HepG2 (cell line): Measurements from ENCODE around the gene MYL1. TPM values are rescaled to one million over a fixed set of nuclear protein-coding genes. Genes with fewer than 3 reads are reported as not detected.

Experiments used
- ATAC-seq: fragments of 200-7000 bp; cut with Tn5 transposase; 3 replicates; pipeline ENCODE4 v1.9.1; 2020; ENCODE audit warnings: mild to moderate bottlenecking, moderate library complexity
- BruUV-seq: library from RNA; stranded (reverse); fragments of 400-500 nt; replicated peaks from 2 replicates; lab custom pipeline; 2021; lab: Mats Ljungman, UMichigan
- CTCF ChIA-PET: fragments of 300-600 bp; formaldehyde crosslinking; extraction: SDS; loops from one replicate; lab custom pipeline; 2021; ENCODE audit warnings: low total read pairs, inconsistent platforms, low intra/inter-chr PET ratio; lab: Yijun Ruan, JAX
- POLR2A ChIA-PET: fragments of 350-600 bp; sonication (Branson Sonifier 250); formaldehyde crosslinking; loops from one replicate; lab custom pipeline; 2020; ENCODE audit warnings: antibody characterized with exemption, inconsistent platforms; lab: Yijun Ruan, JAX
- DNase-seq: peaks from one replicate; pipeline ENCODE4 v3.0.0-alpha.2; 2015; ENCODE audit warnings: low spot score
- FAIRE-seq: peaks from 3 replicates; lab custom pipeline; 2011; peaks lifted over from hg19 to GRCh38; lab: Jason Lieb, UNC
- H2AFZ ChIP-seq: one replicate; pipeline ENCODE4 v1.6.1; 2011; ENCODE audit warnings: low read length, inconsistent platforms
- H3K27ac ChIP-seq: fragments of 300-600 bp; 3 replicates; pipeline ENCODE4 v1.8.0; 2011; ENCODE audit warnings: mixed run types, mild to moderate bottlenecking, mixed read lengths, low read length, inconsistent platforms; ENCODE audit not compliant: insufficient read depth; ENCODE audit errors: extremely low read length
- H3K27me3 ChIP-seq, 2 experiments: fragments of 200-600 bp in 1 of 2; 2 replicates in 1 of 2; 3 replicates in 1 of 2; pipeline versions ENCODE4 v1.6.0 to v1.8.0; 2011; ENCODE audit warnings: low read length in 2 of 2, mild to moderate bottlenecking in 2 of 2, moderate library complexity in 2 of 2, inconsistent platforms in 1 of 2; ENCODE audit not compliant: insufficient read depth in 2 of 2, control insufficient read depth in 1 of 2
- H3K36me3 ChIP-seq, 2 experiments: fragments of 200-600 bp in 1 of 2; replicated peaks in 1 of 2; 2 replicates in 1 of 2; 3 replicates in 1 of 2; pipeline versions ENCODE4 v1.5.1 to v1.8.0; 2011; ENCODE audit warnings: low read length in 2 of 2, inconsistent platforms in 1 of 2; ENCODE audit not compliant: insufficient read depth in 2 of 2, control insufficient read depth in 1 of 2
- H3K4me1 ChIP-seq: 2 replicates; pipeline ENCODE4 v1.5.1; 2012; ENCODE audit warnings: low read length, inconsistent platforms; ENCODE audit not compliant: insufficient read depth
- H3K4me2 ChIP-seq: 2 replicates; pipeline ENCODE4 v1.6.0; 2011; ENCODE audit warnings: low read depth, low read length, inconsistent platforms
- H3K4me3 ChIP-seq, 3 experiments: fragments of 200-600 bp in 1 of 3; sonication (generic), shearing (Covaris generic) in 1 of 3; replicated peaks in 1 of 3; 2 replicates each; pipeline ENCODE4 v1.5.1; 2011 to 2016; ENCODE audit warnings: low read length in 3 of 3, inconsistent platforms in 2 of 3, low read depth in 2 of 3, mild to moderate bottlenecking in 2 of 3, control low read depth in 1 of 3, mixed read lengths in 1 of 3; ENCODE audit not compliant: insufficient read depth in 1 of 3
- H3K79me2 ChIP-seq: one replicate; pipeline ENCODE4 v1.6.1; 2011; ENCODE audit warnings: low read length, inconsistent platforms; ENCODE audit not compliant: insufficient read depth
- H3K9ac ChIP-seq: 2 replicates; pipeline ENCODE4 v1.6.0; 2011; ENCODE audit warnings: mild to moderate bottlenecking, low read depth, low read length, inconsistent platforms; ENCODE audit not compliant: insufficient read depth
- H3K9me3 ChIP-seq: 2 replicates; pipeline ENCODE4 v1.5.1; 2012; ENCODE audit warnings: mild to moderate bottlenecking, low read length
- H4K20me1 ChIP-seq: 2 replicates; pipeline ENCODE4 v1.6.0; 2011; ENCODE audit warnings: inconsistent platforms, mild to moderate bottlenecking, low read length, moderate library complexity; ENCODE audit not compliant: insufficient read depth
- FOXA3 ChIP-seq: IDR thresholded peaks from 2 replicates; pipeline ENCODE4 v1.6.1; 2016; ENCODE audit warnings: missing genetic modification reagents, missing compliant biosample characterization
- IKZF4 ChIP-seq: sonication (generic); formaldehyde crosslinking; IDR thresholded peaks from 2 replicates; pipeline ENCODE4 v1.5.1; 2020; ENCODE audit warnings: borderline replicate concordance, mild to moderate bottlenecking, low read depth, missing genetic modification reagents; ENCODE audit errors: not compliant biosample characterization
- KDM5B ChIP-seq: sonication (generic); formaldehyde crosslinking; IDR thresholded peaks from 2 replicates; pipeline ENCODE4 v1.4.0; 2020; ENCODE audit warnings: missing genetic modification reagents, mild to moderate bottlenecking, borderline replicate concordance
- MBD4 ChIP-seq: IDR thresholded peaks from 2 replicates; pipeline ENCODE4 v1.6.1; 2012; ENCODE audit warnings: low read length, inconsistent platforms, borderline replicate concordance
- MED8 ChIP-seq: sonication (generic); formaldehyde crosslinking; IDR thresholded peaks from 2 replicates; pipeline ENCODE4 v1.8.1; 2023; ENCODE audit warnings: mild to moderate bottlenecking, missing genetic modification reagents; ENCODE audit not compliant: insufficient replicate concordance
- NFIC ChIP-seq: IDR thresholded peaks from 2 replicates; pipeline ENCODE4 v1.6.1; 2012; ENCODE audit warnings: mild to moderate bottlenecking, low read length, inconsistent platforms
- SIN3B ChIP-seq: fragments of 150-350 bp; IDR thresholded peaks from 2 replicates; pipeline ENCODE4 v1.6.1; 2014; ENCODE audit warnings: low read length
- SMAD9 ChIP-seq: sonication (generic); formaldehyde crosslinking; IDR thresholded peaks from 2 replicates; pipeline ENCODE4 v1.5.1; 2020; ENCODE audit warnings: mild to moderate bottlenecking, missing genetic modification reagents
- SP5 ChIP-seq: IDR thresholded peaks from 2 replicates; pipeline ENCODE4 v1.6.1; 2016; ENCODE audit warnings: low read depth, borderline replicate concordance
- TARDBP ChIP-seq: sonication (generic); formaldehyde crosslinking; IDR thresholded peaks from 2 replicates; pipeline ENCODE4 v1.8.0; 2022; ENCODE audit warnings: mild to moderate bottlenecking, missing genetic modification reagents
- ZNF260 ChIP-seq: sonication (generic); formaldehyde crosslinking; IDR thresholded peaks from 2 replicates; pipeline ENCODE4 v1.4.0; 2020; ENCODE audit warnings: missing genetic modification reagents, low read depth, mild to moderate bottlenecking, borderline replicate concordance
- in situ Hi-C: cut with HindIII; loops from 2 replicates; pipeline ENCODE4 v1.10.0; 2017; ENCODE audit warnings: low pct_unique_long_range_greater_than_20kb; ENCODE audit not compliant: extremely low pct_ligation_motif_present
- intact Hi-C: fragments of 100-400 bp; cut with micrococcal nuclease; formaldehyde crosslinking; loops from one replicate; pipeline ENCODE4 v1.10.0; 2022; ENCODE audit not compliant: unreplicated experiment
- polyA plus RNA-seq, 8 experiments: library from polyadenylated mRNA; depleted of rRNA in 3 of 8; stranded (reverse) in 7 of 8; unstranded in 1 of 8; fragments of >200 nt; fragmentation: Illumina TruSeq in 4 of 8; extraction: Trizol in 4 of 8; gene quantifications; 2 replicates each; pipeline versions ENCODE4 v1.2.1 to v1.2.3, GENCODE V29; 2011 to 2016; ENCODE audit warnings: low read depth in 4 of 8, missing spikeins in 1 of 8, mixed read lengths in 1 of 8; ENCODE audit not compliant: insufficient read depth in 1 of 8
- total RNA-seq, 5 experiments: library from RNA; depleted of rRNA; stranded (reverse); fragments of >200 nt; fragmentation: Illumina TruSeq; extraction: Trizol; gene quantifications; 2 replicates each; pipeline ENCODE4 v1.2.3, GENCODE V29; 2016; ENCODE audit warnings: low read depth in 1 of 5
- TF ChIP-seq, protein P1 (sequence below): sonication (generic); formaldehyde crosslinking; IDR thresholded peaks from 2 replicates; pipeline ENCODE4 v1.5.0; 2020; ENCODE audit warnings: missing genetic modification reagents
- TF ChIP-seq, protein P2 (sequence below): sonication (generic); formaldehyde crosslinking; IDR thresholded peaks from 2 replicates; pipeline ENCODE4 v1.8.1; 2023; ENCODE audit warnings: mild to moderate bottlenecking, missing genetic modification reagents
- TF ChIP-seq, protein P3 (sequence below): sonication (generic); formaldehyde crosslinking; conservative IDR thresholded peaks from 2 replicates; pipeline ENCODE4 v1.5.0; 2020; ENCODE audit warnings: missing genetic modification reagents
- TF ChIP-seq, protein P4 (sequence below): sonication (generic); formaldehyde crosslinking; IDR thresholded peaks from 2 replicates; pipeline ENCODE4 v1.8.0; 2022; ENCODE audit warnings: mild to moderate bottlenecking, missing genetic modification reagents; ENCODE audit not compliant: insufficient replicate concordance
- TF ChIP-seq, protein P5 (sequence below): sonication (generic); formaldehyde crosslinking; IDR thresholded peaks from 2 replicates; pipeline ENCODE4 v1.5.0; 2020; ENCODE audit warnings: missing genetic modification reagents

MYL1 gene
- total and polyA plus RNA-seq, 2 of the 13 experiments (the other 11 are each of a cell fraction or from before 2014, with no cell fraction given) = not detected

DNA sequence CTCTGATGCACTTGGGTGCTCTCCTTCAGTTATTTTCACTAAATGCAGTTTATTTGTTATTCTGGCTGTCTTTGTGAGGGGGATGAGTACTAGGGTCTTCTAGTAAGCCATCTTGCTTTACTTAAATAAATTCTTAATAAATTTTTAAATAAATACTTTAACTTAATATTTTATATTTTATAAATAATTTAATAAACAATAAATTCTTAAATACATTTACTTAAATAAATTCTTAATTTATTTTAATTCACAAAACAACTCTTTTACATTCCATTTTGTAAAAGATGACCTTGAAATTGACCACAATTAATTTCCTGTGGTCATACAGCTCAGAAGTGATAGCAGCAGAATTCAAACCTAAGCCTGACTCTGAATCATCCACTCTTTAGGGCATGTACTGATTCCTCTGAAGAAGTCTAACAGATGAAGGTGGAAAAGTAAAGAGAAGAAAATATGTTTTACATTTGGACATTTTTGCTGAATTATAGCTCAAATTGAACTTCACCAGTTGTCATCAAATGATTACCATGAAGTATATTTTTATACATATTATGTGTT lies 28.8 kb downstream of the MYL1 start:
- ChIA-PET CTCF (no interaction called here), POLR2A (no interaction called here)
- Histone ChIP-seq H3K9me3 (no peaks in the 10 kb centered on the region), H4K20me1 (no peaks in the 10 kb centered on the region), H3K4me3 (no peak overlapping the region), H3K27ac (no peak overlapping the region), H3K36me3 (no peaks in the 10 kb centered on the region), H3K27me3 (no peaks in the 10 kb centered on the region), H3K4me1 (no peaks in the 10 kb centered on the region), H3K79me2 (no peaks in the 10 kb centered on the region), H2AFZ (no peak overlapping the region), H3K4me2 (no peak overlapping the region), H3K9ac (no peak overlapping the region)
- TF ChIP-seq NFIC (no peak), IKZF4 (CRISPR knock-in tag) (no peak), SMAD9 (no peak), ZNF260 (no peak), SIN3B (no peak), SP5 (CRISPR knock-in tag) (no peak), MED8 (CRISPR knock-in tag) (no peak), MBD4 (no peak), TARDBP (CRISPR knock-in tag) (no peak), FOXA3 (CRISPR knock-in tag) (no peak), KDM5B (no peak)
- TF ChIP-seq, protein P1, sequence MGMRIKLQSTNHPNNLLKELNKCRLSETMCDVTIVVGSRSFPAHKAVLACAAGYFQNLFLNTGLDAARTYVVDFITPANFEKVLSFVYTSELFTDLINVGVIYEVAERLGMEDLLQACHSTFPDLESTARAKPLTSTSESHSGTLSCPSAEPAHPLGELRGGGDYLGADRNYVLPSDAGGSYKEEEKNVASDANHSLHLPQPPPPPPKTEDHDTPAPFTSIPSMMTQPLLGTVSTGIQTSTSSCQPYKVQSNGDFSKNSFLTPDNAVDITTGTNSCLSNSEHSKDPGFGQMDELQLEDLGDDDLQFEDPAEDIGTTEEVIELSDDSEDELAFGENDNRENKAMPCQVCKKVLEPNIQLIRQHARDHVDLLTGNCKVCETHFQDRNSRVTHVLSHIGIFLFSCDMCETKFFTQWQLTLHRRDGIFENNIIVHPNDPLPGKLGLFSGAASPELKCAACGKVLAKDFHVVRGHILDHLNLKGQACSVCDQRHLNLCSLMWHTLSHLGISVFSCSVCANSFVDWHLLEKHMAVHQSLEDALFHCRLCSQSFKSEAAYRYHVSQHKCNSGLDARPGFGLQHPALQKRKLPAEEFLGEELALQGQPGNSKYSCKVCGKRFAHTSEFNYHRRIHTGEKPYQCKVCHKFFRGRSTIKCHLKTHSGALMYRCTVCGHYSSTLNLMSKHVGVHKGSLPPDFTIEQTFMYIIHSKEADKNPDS = no peak
- TF ChIP-seq, protein P2, sequence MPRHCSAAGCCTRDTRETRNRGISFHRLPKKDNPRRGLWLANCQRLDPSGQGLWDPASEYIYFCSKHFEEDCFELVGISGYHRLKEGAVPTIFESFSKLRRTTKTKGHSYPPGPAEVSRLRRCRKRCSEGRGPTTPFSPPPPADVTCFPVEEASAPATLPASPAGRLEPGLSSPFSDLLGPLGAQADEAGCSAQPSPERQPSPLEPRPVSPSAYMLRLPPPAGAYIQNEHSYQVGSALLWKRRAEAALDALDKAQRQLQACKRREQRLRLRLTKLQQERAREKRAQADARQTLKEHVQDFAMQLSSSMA (CRISPR knock-in tag) = no peak
- TF ChIP-seq, protein P3, sequence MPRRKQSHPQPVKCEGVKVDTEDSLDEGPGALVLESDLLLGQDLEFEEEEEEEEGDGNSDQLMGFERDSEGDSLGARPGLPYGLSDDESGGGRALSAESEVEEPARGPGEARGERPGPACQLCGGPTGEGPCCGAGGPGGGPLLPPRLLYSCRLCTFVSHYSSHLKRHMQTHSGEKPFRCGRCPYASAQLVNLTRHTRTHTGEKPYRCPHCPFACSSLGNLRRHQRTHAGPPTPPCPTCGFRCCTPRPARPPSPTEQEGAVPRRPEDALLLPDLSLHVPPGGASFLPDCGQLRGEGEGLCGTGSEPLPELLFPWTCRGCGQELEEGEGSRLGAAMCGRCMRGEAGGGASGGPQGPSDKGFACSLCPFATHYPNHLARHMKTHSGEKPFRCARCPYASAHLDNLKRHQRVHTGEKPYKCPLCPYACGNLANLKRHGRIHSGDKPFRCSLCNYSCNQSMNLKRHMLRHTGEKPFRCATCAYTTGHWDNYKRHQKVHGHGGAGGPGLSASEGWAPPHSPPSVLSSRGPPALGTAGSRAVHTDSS (CRISPR knock-in tag) = no peak
- TF ChIP-seq, protein P4, sequence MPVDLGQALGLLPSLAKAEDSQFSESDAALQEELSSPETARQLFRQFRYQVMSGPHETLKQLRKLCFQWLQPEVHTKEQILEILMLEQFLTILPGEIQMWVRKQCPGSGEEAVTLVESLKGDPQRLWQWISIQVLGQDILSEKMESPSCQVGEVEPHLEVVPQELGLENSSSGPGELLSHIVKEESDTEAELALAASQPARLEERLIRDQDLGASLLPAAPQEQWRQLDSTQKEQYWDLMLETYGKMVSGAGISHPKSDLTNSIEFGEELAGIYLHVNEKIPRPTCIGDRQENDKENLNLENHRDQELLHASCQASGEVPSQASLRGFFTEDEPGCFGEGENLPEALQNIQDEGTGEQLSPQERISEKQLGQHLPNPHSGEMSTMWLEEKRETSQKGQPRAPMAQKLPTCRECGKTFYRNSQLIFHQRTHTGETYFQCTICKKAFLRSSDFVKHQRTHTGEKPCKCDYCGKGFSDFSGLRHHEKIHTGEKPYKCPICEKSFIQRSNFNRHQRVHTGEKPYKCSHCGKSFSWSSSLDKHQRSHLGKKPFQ (CRISPR knock-in tag) = no peak
- TF ChIP-seq, protein P5, sequence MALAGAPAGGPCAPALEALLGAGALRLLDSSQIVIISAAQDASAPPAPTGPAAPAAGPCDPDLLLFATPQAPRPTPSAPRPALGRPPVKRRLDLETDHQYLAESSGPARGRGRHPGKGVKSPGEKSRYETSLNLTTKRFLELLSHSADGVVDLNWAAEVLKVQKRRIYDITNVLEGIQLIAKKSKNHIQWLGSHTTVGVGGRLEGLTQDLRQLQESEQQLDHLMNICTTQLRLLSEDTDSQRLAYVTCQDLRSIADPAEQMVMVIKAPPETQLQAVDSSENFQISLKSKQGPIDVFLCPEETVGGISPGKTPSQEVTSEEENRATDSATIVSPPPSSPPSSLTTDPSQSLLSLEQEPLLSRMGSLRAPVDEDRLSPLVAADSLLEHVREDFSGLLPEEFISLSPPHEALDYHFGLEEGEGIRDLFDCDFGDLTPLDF (CRISPR knock-in tag) = no peak
- in situ Hi-C loops (no loop called here), intact Hi-C loops (no loop called here)
- DNase-seq = no peak
- ATAC-seq = no peak
- no TSS peak for BruUV-seq
- FAIRE-seq = no peak
